ENCODE measurements around the gene C17orf100.
"Not testable (repeated sequence)": the region's sequence is repeated elsewhere in the genome, so short reads cannot be mapped to it uniquely, and the experiment has no call there.

The C17orf100 gene

DNA sequence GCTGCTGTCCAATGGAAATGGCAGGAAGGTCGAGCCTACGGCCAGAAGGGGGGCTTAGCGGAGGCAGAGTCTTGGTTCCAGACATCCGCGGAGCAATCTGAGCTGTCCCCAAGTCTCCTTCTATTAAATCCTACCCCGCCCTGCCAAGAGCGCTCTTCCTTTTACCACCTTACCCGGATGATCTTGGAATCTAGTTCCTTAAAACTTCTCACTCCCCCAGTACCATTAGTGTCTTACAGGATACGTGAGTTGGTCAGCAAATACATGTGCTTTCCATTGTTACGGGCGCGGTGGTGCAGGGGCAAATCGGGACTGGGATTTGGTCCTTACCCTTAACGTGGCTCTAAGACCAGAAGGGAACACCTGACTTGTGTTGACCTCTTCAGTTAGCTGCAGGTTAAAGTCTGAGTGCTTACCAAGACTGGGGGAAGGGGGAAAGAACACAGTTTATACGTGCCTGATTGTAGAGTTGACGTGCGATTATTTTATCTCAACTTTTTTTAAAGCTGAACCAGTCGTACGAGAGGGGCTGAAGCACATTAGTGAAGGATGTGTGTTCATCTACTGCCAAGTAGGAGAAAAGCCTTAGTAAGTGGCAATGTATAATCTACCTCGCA, 10.2 kb upstream of the C17orf100 start:
- DNase-seq = no peak

DNA sequence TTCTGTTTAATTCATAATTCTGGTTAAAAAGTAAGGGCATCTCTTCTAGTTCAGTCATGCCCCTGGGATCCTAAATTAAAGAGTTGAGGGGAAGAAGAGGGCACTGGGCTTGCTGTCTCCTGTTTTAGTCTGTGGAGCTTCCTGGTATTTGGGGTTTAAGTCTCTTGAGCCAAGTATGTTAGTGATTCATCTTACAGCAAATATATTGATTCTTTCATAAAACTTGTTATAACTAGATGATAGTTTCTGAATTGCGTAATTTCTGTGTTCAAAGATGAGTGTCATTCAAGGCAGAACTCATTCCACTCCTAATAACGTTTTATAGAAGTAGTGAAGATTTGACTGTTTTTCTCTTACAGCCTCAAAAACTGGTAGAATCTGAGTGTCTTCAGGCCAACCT, 9.0 kb upstream of the C17orf100 start:
- DNase-seq = no peak

GRCh38 chr17:6643451-6644125, 8.0 kb upstream of the C17orf100 start:
- DNase-seq = no peak

GRCh38 chr17:6648181-6648580, 3.4 kb upstream of the C17orf100 start:
- no peak for DNase-seq

- peak in 1 of 2 experiments; percentile 47 for DNase-seq
These were observed 424 bp downstream of the C17orf100 start for GRCh38 chr17:6651919-6652452.

DNA sequence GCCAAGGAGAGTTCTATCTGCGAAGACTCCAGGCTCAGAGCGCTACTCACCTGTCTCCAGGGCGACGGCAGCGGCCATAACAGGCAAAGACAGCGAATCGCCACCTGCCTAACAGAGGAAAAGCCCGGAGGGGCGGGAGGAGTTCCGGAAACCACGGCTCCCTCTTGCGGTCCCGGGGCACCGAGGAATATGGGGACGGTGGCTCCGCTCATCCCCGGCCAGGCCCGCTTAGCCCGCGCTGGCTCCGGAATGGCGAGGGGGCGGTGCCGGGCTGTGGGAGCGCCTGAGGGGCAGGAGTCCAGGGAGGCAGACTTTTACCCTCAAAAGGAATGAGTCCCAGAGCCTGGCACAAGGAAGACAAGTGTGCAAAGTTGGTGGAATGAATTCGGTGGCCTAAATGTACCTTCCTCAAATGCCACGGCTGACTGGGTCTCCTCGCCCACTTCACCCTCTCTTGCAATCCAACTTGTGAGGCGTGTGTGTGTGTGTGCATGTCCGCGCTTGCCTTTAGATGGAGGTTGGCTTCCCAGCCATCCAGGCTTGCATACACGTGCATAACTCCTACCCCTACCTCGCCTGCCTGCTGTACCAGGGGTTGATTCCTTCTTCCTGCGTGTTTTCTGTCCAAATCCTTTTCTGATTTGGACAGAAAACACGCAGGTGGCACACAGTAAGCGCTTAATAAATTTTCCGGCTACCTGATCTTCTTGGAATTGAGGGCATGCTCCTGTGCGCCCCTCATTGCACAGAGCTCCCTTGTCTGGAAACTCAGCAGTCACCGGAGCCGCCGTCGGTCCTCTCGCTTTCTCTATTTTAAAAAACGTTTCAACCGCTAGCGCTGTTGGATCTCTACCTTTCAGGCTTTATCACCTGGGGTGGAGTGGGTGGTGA, 3.5 kb downstream of the C17orf100 start:
- DNase-seq = no peak

DNA sequence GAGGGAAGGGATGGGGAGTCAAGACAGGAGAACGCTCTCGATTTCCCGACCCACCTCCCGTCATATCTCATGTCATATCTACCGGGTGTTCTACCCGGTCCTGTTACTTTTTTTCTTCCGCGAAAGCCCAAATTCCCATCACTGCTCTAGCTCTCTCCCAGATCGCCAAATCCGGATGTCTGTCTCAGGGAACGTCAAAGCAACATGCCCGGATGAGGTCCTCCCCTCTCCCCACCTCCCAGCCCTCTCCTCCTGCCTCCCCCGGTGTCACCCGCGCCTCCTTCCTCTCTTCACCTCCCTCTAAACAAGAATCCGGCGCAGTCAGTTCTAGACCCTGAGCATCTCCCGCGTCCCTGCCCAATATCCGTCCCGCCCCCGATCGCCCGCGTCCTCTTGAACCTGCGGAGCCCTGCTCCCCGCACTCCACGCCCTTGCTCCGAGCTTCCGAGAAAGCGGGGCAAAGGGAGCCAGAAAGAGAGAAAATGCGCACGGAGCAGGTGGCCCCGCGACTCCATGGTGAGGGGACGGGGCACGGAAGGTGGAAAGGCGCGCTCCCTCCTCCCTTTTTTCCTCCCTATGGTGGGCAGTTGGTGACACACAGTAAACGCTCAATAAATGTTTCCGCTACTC, 4.3 kb downstream of the C17orf100 start:
- DNase-seq = not testable (repeated sequence)

DNA sequence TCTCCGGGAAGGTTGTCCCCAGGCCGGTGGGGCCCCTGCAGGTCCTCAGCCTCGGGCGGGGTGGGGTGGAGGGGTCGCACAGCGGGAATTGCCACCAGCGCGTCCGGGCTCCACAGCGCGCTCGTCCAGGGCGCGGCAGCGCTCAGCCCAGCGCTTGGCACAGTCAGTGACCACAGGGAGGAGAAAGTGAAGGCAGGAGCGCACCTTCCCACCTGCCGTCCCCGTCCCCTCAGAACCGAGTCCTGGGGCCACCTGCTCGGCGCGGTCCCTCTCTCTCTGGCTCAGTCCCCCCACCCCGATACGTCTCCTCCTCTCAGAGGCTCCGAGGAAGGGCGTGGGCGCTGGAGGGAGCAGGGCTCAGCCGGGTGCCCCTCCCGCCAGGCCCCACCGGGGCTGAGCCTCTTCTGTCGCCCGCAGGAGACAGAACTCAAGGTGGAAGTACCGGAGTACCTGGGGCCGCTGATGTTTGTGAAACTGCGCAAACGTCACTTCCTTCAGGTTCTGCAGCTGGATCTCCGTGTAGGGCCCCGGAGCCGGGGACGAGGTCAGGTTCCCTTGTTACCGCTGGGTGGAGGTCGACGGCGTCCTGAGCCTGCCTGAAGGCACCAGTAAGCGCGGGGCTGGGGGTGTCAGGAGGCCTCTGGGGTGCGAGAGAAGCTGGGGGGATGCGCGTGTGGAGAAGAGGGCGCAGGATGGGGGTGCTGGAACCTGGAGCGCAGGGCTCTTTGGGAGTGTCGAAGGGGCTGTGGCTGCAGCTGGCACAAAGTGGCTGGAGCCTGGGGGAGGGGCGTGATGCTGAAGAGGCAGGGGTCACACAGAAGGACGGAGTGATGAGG, 5.5 kb downstream of the C17orf100 start:
- peak; percentile 58 to 68 for DNase-seq

- no peak for DNase-seq
These were observed 6.2 kb downstream of the C17orf100 start for GRCh38 chr17:6657633-6658287.

DNA sequence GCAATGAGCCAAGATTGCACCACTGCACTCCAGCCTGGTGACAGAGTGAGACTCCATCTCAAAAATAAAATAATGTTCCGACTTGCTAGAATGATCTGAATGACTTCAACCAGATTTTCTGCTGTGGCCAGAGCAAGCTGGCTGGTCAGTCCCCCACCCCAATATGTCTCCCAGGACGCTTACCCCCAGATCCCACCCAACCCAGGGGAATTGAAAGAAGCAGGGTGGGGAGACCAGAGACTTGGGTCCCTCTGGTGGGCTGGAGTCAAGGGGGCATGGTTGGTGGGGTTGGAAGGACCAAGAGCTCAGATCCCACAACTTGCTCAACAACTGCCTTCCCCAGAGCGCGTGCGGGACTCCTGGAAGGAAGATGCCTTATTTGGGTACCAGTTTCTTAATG, 6.8 kb downstream of the C17orf100 start:
- DNase-seq = not testable (repeated sequence)

DNA sequence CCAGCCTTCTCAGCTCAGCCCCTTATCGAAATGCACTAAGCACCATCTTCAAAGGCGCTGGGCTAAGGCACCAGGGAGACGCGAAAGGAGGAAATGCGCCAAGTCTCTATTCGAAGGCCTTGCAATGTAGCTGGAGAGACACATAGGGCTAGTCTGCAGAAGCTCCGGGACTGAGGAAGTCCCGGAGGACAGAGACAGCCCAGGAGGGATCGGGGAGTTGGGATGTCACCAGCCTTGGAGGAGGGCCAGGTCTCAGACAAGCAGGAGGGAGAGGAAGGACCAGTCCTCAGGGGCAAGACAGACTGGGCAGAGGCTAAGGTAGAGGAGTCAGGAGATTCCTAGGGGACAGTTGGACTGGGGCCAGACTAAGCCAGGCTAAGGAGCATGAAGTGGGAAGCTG, 8.5 kb downstream of the C17orf100 start:
- no peak for DNase-seq

GRCh38 chr17:6660805-6661463, 9.4 kb downstream of the C17orf100 start:
- DNase-seq = no peak

DNA sequence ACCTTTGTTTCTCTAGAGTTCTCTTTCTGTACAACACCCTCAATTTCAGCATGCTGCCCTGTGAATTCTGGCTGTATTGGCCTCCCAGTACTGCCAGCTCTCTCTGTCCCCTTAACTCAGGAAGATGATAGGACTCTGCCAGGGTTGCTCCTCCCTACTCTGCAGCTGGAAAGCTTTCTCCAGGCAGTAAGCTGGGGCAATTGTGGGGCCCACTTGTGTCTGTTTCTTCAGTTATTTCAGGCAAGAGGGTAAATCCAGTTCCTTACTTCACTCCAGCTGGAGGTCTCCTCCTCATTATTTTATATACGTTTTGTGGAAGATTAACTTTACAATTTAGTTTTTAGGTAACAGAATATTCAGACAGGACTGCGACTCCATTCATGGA, 9.9 kb downstream of the C17orf100 start:
- DNase-seq = no peak

GRCh38 chr17:6663200-6663599, 11.6 kb downstream of the C17orf100 start:
- not testable (repeated sequence) for DNase-seq

DNA sequence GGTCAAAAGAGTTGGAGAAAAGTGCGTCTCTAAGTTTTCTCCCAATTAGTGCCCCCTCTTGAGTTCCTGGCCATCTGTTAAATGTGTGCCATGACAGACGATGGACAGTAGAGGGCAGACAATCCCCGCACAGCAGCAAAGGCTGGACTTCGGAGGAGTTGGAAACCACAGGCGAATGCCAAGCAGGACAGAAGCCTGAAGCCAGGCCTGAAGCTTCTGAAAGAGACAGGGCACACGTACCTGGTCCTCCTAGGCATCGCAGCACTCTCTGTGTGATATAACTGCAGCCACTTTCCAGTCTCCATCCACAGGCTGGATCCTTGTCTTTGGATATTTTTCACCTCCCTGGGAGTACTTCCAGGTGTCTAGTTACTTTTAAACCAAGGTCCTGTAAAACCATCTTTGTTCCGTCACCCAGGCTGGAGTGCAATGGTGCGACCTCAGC, 14.5 kb downstream of the C17orf100 start:
- peak; percentile 54 to 58 for DNase-seq

GRCh38 chr17:6666557-6666956, 15.0 kb downstream of the C17orf100 start:
- no peak for DNase-seq

DNA sequence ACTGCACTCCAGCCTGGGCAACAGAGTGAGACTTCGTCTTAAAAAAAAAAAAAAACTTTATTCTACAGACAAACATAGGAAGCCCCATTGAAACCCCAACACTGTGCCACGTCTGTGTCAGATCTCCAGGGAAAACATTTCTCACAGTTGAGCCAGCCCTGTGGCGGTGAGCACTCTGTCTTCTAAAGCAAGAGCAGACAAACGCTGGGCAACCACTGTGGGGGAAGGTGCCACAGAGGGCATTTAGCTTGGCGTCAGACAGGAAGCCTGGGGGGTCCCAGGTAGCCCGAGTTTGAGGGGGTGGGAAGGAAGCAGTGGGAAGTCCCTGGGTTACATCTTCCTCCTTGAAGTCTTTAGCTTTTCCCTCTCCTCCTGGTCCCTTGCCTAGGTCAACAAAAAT, 16.0 kb downstream of the C17orf100 start:
- no peak for DNase-seq

DNA sequence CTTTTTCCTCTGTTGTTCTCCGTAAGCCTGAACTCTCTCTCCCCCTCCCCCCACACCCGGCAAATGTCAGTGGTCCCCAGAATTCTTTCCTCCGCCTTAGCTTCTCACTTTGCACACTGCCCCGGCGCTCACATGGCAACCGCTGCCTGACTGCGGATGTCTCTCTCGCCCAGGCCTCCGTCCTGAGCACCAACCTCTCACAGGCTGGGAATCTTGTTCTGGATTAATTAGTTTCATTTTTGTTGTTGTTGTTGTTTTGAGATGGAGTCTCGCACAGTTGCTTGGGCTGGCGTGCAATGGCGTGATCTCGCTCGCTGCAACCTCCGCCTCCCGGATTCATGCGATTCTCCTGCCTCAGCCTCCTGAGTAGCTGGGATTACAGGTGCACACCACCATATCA, 16.7 kb downstream of the C17orf100 start:
- no peak for DNase-seq

- no peak for DNase-seq
These were observed 17.3 kb downstream of the C17orf100 start for GRCh38 chr17:6668727-6669425.

Data from activated CD4-positive, alpha-beta T cell treated with anti-CD3 and anti-CD28 coated beads, Interleukin-2, amount 50 U/mL, for 48 hours (primary cell).